Neuronal stem cell (in vitro differentiated cells): ENCODE results near the gene ARMC2.

Source experiments
- DNase-seq: peaks from one replicate; pipeline ENCODE4 v3.0.0-alpha.2; 2013; ENCODE audit warnings: low spot score
- H2AFZ ChIP-seq: one replicate; pipeline ENCODE4 v1.6.1; 2013; ENCODE audit warnings: mild to moderate bottlenecking, low read length, inconsistent platforms
- H2AK5ac ChIP-seq: 2 replicates; pipeline ENCODE4 v1.6.1; 2013; ENCODE audit warnings: low read depth, mild to moderate bottlenecking, inconsistent platforms, low read length, moderate library complexity, mixed read lengths
- H2BK120ac ChIP-seq: 2 replicates; pipeline ENCODE4 v1.6.1; 2013; ENCODE audit warnings: low read depth, mild to moderate bottlenecking, inconsistent platforms, low read length, moderate library complexity, mixed read lengths
- H2BK12ac ChIP-seq: one replicate; pipeline ENCODE4 v1.6.1; 2013; ENCODE audit warnings: low read length, inconsistent platforms
- H2BK15ac ChIP-seq: 2 replicates; pipeline ENCODE4 v1.6.1; 2013; ENCODE audit warnings: mild to moderate bottlenecking, low read length, inconsistent platforms, mixed read lengths
- H2BK5ac ChIP-seq: one replicate; pipeline ENCODE4 v1.6.1; 2013; ENCODE audit warnings: inconsistent platforms, mild to moderate bottlenecking, low read length, moderate library complexity
- H3K14ac ChIP-seq: one replicate; pipeline ENCODE4 v1.6.1; 2013; ENCODE audit warnings: low read length, inconsistent platforms
- H3K18ac ChIP-seq: 2 replicates; pipeline ENCODE4 v1.6.1; 2013; ENCODE audit warnings: low read length, inconsistent platforms
- H3K23ac ChIP-seq: 2 replicates; pipeline ENCODE4 v1.6.1; 2013; ENCODE audit warnings: low read depth, mild to moderate bottlenecking, mixed read lengths, low read length, inconsistent platforms; ENCODE audit not compliant: poor library complexity
- H3K27ac ChIP-seq: replicated peaks from 3 replicates; pipeline ENCODE4 v1.5.1; 2013; ENCODE audit warnings: low read length, inconsistent platforms
- H3K27me3 ChIP-seq, 3 experiments: 2 replicates each; pipeline ENCODE4 v1.6.1; 2013; ENCODE audit warnings: low read length in 3 of 3, mild to moderate bottlenecking in 2 of 3, inconsistent platforms in 1 of 3, low read depth in 1 of 3, mixed read lengths in 1 of 3, moderate library complexity in 1 of 3; ENCODE audit not compliant: control insufficient read depth in 3 of 3, insufficient read depth in 3 of 3
- H3K36me3 ChIP-seq, 2 donors: replicated peaks in 1 of 2; 2 replicates each; pipeline ENCODE4 v1.6.1; 2013; ENCODE audit warnings: low read length in 2 of 2; ENCODE audit not compliant: control insufficient read depth in 2 of 2, insufficient read depth in 2 of 2
- H3K4ac ChIP-seq: 2 replicates; pipeline ENCODE4 v1.6.1; 2013; ENCODE audit warnings: inconsistent platforms, mild to moderate bottlenecking, low read length, moderate library complexity
- H3K4me1 ChIP-seq, 2 donors: 1 replicate in 1 of 2; 2 replicates in 1 of 2; pipeline ENCODE4 v1.6.1; 2013; ENCODE audit warnings: low read length in 2 of 2, low read depth in 1 of 2; ENCODE audit not compliant: control insufficient read depth in 2 of 2, insufficient read depth in 1 of 2
- H3K4me2 ChIP-seq: one replicate; pipeline ENCODE4 v1.6.1; 2013; ENCODE audit warnings: mild to moderate bottlenecking, low read length, inconsistent platforms; ENCODE audit not compliant: insufficient read depth, poor library complexity, severe bottlenecking
- H3K4me3 ChIP-seq, 2 donors: 2 replicates each; pipeline ENCODE4 v1.5.1; 2013; ENCODE audit warnings: low read length in 2 of 2, mild to moderate bottlenecking in 2 of 2, inconsistent platforms in 1 of 2, moderate library complexity in 1 of 2
- H3K79me1 ChIP-seq: one replicate; pipeline ENCODE4 v1.6.1; 2013; ENCODE audit warnings: low read depth, mild to moderate bottlenecking, inconsistent platforms, low read length, moderate library complexity
- H3K9ac ChIP-seq: one replicate; pipeline ENCODE4 v1.6.1; 2013; ENCODE audit warnings: mild to moderate bottlenecking, low read depth, low read length, inconsistent platforms; ENCODE audit not compliant: poor library complexity
- H3K9me3 ChIP-seq, 2 donors: replicated peaks in 1 of 2; 2 replicates each; pipeline versions ENCODE3 to v1.6.1; 2013; ENCODE audit warnings: low read length in 2 of 2, mild to moderate bottlenecking in 2 of 2, inconsistent platforms in 1 of 2, low read depth in 1 of 2, mixed read lengths in 1 of 2, moderate library complexity in 1 of 2; ENCODE audit not compliant: control insufficient read depth in 2 of 2, insufficient read depth in 1 of 2
- H4K8ac ChIP-seq: one replicate; pipeline ENCODE4 v1.6.1; 2013; ENCODE audit warnings: low read depth, mild to moderate bottlenecking, inconsistent platforms, low read length, moderate library complexity
- H4K91ac ChIP-seq: one replicate; pipeline ENCODE4 v1.6.1; 2013; ENCODE audit warnings: low read length, low read depth, mild to moderate bottlenecking, inconsistent platforms; ENCODE audit not compliant: poor library complexity
- WGBS, 2 donors: extraction: QIAGEN DNeasy Blood & Tissue Kit; methylation state at CpG; one replicate each; pipeline ENCODE4 v1.1.7; 2013; ENCODE audit warnings: missing lambda C conversion rate in 2 of 2, mixed read lengths in 1 of 2; ENCODE audit not compliant: insufficient read length in 2 of 2, insufficient replicate concordance in 1 of 2; ENCODE audit errors: extremely low coverage in 2 of 2; 5-methylcytosine and 5-hydroxymethylcytosine counted together

ARMC2 gene

GRCh38 chr6:108998485-108998884, 150.3 kb downstream of the ARMC2 start:
- no peak overlapping the region for H3K4me3 ChIP-seq
- H3K4me1 ChIP-seq: no peaks in the 10 kb centered on the region
- H3K9ac ChIP-seq: no peak overlapping the region
- H3K23ac ChIP-seq: no peak overlapping the region
- WGBS, 2 donors: no CpG with 5 or more reads among the region's 3 CpGs
- H2BK5ac ChIP-seq: no peak overlapping the region
- no peak overlapping the region for H3K18ac ChIP-seq
- H3K36me3 ChIP-seq: peaks cover 2 to 92% of the 10 kb centered on the region in 2 donors
- DNase-seq: no peak
- no peak overlapping the region for H4K8ac ChIP-seq
- H3K14ac ChIP-seq: no peak overlapping the region
- H4K91ac ChIP-seq: no peak overlapping the region
- H3K27me3 ChIP-seq: no peaks in the 10 kb centered on the region
- no peak overlapping the region for H3K4me2 ChIP-seq
- no peak overlapping the region for H2BK15ac ChIP-seq
- H3K79me1 ChIP-seq: no peaks in the 10 kb centered on the region
- no peak overlapping the region for H2AK5ac ChIP-seq
- H3K4ac ChIP-seq: no peak overlapping the region
- no peak overlapping the region for H2BK12ac ChIP-seq
- no peak overlapping the region for H2BK120ac ChIP-seq
- no peak overlapping the region for H3K27ac ChIP-seq
- H3K9me3 ChIP-seq: no peaks in the 10 kb centered on the region
- no peak overlapping the region for H2AFZ ChIP-seq

- H3K4me2 ChIP-seq: no peak overlapping the region
- H3K18ac ChIP-seq: no peak overlapping the region
- no peak for DNase-seq
- no peak overlapping the region for H3K23ac ChIP-seq
- H2AFZ ChIP-seq: no peak overlapping the region
- no peak overlapping the region for H3K4ac ChIP-seq
- no peak overlapping the region for H3K27ac ChIP-seq
- peaks cover 2 to 83% of the 10 kb centered on the region in 2 donors for H3K36me3 ChIP-seq
- H3K9me3 ChIP-seq: no peaks in the 10 kb centered on the region
- H3K4me1 ChIP-seq: no peaks in the 10 kb centered on the region
- H3K14ac ChIP-seq: no peak overlapping the region
- no CpG with 5 or more reads among the region's 5 CpGs for WGBS, 2 donors
- H2AK5ac ChIP-seq: no peak overlapping the region
- no peak overlapping the region for H3K4me3 ChIP-seq
- H2BK120ac ChIP-seq: no peak overlapping the region
- no peak overlapping the region for H2BK15ac ChIP-seq
- no peak overlapping the region for H4K8ac ChIP-seq
- no peak overlapping the region for H4K91ac ChIP-seq
- no peak overlapping the region for H3K9ac ChIP-seq
- no peaks in the 10 kb centered on the region for H3K79me1 ChIP-seq
- H2BK12ac ChIP-seq: no peak overlapping the region
- H3K27me3 ChIP-seq: no peaks in the 10 kb centered on the region
- H2BK5ac ChIP-seq: no peak overlapping the region
These were observed 151.2 kb downstream of the ARMC2 start for GRCh38 chr6:108999428-108999827.

GRCh38 chr6:109000289-109000688, 152.1 kb downstream of the ARMC2 start:
- H3K27ac ChIP-seq: no peak overlapping the region

GRCh38 chr6:109001291-109001894, 153.2 kb downstream of the ARMC2 start:
- Histone ChIP-seq H3K9ac (no peak overlapping the region), H2BK12ac (no peak overlapping the region), H2AK5ac (no peak overlapping the region), H2BK5ac (no peak overlapping the region), H2AFZ (no peak overlapping the region), H3K14ac (no peak overlapping the region), H4K91ac (no peak overlapping the region), H3K23ac (no peak overlapping the region), H3K4me2 (no peak overlapping the region), H3K4me3 (no peak overlapping the region), H2BK120ac (no peak overlapping the region), H3K18ac (no peak overlapping the region), H3K9me3 (no peaks in the 10 kb centered on the region), H3K27ac (no peak overlapping the region), H3K27me3 (no peaks in the 10 kb centered on the region), H3K36me3 (peaks cover 2 to 68% of the 10 kb centered on the region in 2 donors), H3K79me1 (no peaks in the 10 kb centered on the region), H4K8ac (no peak overlapping the region), H3K4ac (no peak overlapping the region), H2BK15ac (no peak overlapping the region), H3K4me1 (no peaks in the 10 kb centered on the region)
- no CpG with 5 or more reads among the region's 7 CpGs for WGBS, 2 donors
- DNase-seq: no peak

More at GRCh38 chr6:109000289-109000688, 152.1 kb downstream of the ARMC2 start:
- H4K8ac ChIP-seq: no peak overlapping the region
- no peak overlapping the region for H3K9ac ChIP-seq
- H2AFZ ChIP-seq: no peak overlapping the region
- H3K36me3 ChIP-seq: peaks cover 2 to 76% of the 10 kb centered on the region in 2 donors
- no peak overlapping the region for H3K14ac ChIP-seq
- H2BK12ac ChIP-seq: no peak overlapping the region
- no peak overlapping the region for H2AK5ac ChIP-seq
- no CpG with 5 or more reads among the region's 2 CpGs for WGBS, 2 donors
- H3K4me1 ChIP-seq: no peaks in the 10 kb centered on the region
- no peak overlapping the region for H2BK15ac ChIP-seq
- no peak overlapping the region for H3K18ac ChIP-seq
- H3K23ac ChIP-seq: no peak overlapping the region
- no peak overlapping the region for H2BK5ac ChIP-seq
- H3K4me3 ChIP-seq: no peak overlapping the region
- no peak overlapping the region for H3K4ac ChIP-seq
- no peaks in the 10 kb centered on the region for H3K27me3 ChIP-seq
- no peak overlapping the region for H4K91ac ChIP-seq
- H3K4me2 ChIP-seq: no peak overlapping the region
- no peaks in the 10 kb centered on the region for H3K9me3 ChIP-seq
- no peak overlapping the region for H2BK120ac ChIP-seq
- no peak for DNase-seq
- no peaks in the 10 kb centered on the region for H3K79me1 ChIP-seq
